GM20000 (cell line): ENCODE results near the gene PPP1R12C.
A peak's percentile ranks its signal among the peaks of the same experiment; 100 is the strongest.
"Not testable (repeated sequence)": the region's sequence is repeated elsewhere in the genome, so short reads cannot be mapped to it uniquely, and the experiment has no call there.

ENCODE experiments used
- DNase-seq: peaks from one replicate; pipeline ENCODE4 v3.0.0; 2012; ENCODE audit warnings: low spot score
- CTCF ChIP-seq: IDR thresholded peaks from 2 replicates; pipeline ENCODE4 v1.5.1; 2012; ENCODE audit warnings: mild to moderate bottlenecking, control low read depth; ENCODE audit errors: extremely low read depth, missing control alignments

PPP1R12C gene

GRCh38 chr19:55158848-55159749 lies 41.7 kb upstream of the PPP1R12C start:
- DNase-seq: no peak
- TF ChIP-seq CTCF: no peak

- TF ChIP-seq CTCF: no peak
- no peak for DNase-seq
Measured at GRCh38 chr19:55158423-55158822, 41.0 kb upstream of the PPP1R12C start.

DNA sequence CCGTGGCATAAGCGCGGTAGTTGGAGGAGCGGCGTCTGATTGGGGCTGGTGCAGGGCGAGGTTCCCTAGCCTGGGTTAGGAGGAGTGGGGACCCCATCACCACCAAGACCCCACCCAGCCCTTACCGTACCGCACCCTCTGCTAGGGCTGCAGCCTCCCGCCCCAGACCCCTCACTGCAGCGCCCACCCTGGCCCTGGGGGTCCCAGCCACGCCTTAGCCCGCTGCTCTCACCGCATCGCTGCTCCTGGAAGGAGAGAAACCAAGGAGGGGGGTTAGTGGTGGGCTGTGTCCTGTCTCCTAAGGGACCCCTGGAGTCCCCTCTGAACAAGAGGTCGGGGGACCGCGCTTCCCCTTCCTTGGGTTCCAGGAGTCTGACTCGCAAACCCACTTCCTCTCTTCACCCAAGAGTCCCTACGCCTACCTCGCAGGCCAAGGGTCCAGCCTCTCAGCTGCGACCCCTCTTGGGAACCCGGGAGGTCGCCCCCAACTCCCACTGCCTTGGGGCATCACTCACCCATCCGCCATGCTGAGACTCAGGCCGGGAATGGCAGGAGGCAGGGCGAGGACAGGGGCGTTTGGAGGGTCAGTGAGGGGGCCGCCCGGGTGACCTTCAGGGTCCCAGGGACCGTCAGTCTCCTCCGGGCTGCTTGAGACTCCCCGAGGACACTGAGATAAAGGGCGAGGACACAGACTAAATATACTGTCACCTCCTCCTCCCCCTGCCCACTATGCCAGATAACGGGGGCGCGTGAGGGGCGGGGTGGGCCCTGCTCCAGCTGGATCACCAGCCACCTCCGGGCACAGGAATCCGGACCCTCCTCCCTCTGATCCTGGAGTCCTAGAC lies 39.8 kb upstream of the PPP1R12C start, which contains the start of gene TNNI3:
TNNI3 (minus strand) TSS at position 669 of the 845 bp plus-strand sequence; CDS start at position 526, 143 bp downstream.
- no peak for TF ChIP-seq CTCF
- DNase-seq: no peak

- DNase-seq: peak; percentile 70
Measured at GRCh38 chr19:55156202-55157063, 39.0 kb upstream of the PPP1R12C start.

DNA sequence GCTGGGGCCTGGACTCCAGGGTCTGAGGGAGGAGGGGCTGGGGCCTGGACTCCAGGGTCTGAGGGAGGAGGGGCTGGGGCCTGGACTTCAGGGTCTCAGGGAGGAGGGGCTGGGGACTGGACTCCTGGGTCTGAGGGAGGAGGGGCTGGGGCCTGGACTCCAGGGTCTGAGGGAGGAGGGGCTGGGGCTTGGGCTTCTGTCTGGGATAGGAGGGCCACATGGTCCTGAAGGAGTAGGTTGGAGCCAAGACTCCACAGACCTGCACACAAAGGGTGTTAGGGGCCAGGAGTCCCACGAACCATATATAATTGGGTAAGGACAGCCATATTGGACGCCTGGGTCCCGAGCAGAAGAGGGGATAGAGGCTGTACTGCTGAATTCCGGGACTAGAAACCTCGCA lies 38.3 kb upstream of the PPP1R12C start:
- not testable (repeated sequence) for DNase-seq

More at GRCh38 chr19:55156202-55157063, 39.0 kb upstream of the PPP1R12C start:
- TF ChIP-seq CTCF: no peak

- no peak for DNase-seq
Measured at GRCh38 chr19:55153652-55154264, 36.3 kb upstream of the PPP1R12C start.

More at GRCh38 chr19:55153652-55154264, 36.3 kb upstream of the PPP1R12C start:
- TF ChIP-seq CTCF: no peak
